Activated CD4-positive, alpha-beta T cell treated with anti-CD3 and anti-CD28 coated beads, Interleukin-2, Interleukin-4, amounts not matched to agents 100 ng/mL and 50 ng/mL, durations not matched to agents 16 hours and 8 hours (primary cell): ENCODE measurements around the gene MTSS2.
"Not testable (repeated sequence)": the region's sequence is repeated elsewhere in the genome, so short reads cannot be mapped to it uniquely, and the experiment has no call there.

Source experiments
- DNase-seq: peaks from one replicate; pipeline ENCODE4 v3.0.0-alpha.2; 2020; ENCODE audit warnings: low spot score

MTSS2 gene

DNA sequence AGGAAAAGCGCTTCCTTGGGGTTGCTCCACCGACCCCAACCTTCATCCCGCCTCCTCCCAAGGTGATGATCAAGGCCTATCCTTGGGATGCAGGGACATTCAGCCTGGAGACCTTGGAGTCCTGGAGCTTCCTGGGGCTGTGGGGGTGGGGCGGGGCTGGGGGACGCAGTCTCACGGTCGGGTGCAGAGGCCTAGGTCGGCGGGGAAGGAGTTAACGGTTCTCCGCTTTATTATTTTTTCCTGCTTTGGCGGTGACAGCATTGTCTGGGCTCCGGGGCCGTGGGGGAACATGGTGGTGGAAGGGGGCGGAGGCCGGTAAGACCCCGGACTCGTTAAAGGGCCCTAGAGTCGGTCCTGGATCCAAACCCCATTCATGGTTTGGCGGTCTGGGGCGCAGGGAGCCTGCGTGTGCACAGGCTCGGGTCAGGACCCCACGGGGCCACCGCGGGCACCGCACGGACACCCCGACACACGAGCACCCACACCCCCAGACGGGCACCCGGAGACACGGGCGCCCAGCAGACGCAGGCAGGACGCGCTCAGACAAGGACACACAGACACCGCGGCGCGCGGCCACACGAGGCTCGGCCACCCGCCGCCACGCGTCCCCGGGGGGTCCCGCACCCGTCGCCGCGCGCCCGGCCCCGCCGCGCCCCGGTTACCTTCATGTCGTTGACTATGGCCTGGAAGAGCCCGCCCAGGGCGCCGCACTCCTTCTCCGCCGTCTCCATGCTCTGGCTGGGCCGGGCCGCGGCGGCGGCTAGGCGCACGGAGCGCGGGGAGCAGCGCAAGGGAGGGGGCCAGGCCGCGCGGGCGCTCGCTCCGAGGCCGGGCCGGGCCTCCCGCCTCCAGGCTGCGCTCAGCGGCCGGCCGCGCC, 554 bp downstream of the MTSS2 start:
- DNase-seq = no peak

DNA sequence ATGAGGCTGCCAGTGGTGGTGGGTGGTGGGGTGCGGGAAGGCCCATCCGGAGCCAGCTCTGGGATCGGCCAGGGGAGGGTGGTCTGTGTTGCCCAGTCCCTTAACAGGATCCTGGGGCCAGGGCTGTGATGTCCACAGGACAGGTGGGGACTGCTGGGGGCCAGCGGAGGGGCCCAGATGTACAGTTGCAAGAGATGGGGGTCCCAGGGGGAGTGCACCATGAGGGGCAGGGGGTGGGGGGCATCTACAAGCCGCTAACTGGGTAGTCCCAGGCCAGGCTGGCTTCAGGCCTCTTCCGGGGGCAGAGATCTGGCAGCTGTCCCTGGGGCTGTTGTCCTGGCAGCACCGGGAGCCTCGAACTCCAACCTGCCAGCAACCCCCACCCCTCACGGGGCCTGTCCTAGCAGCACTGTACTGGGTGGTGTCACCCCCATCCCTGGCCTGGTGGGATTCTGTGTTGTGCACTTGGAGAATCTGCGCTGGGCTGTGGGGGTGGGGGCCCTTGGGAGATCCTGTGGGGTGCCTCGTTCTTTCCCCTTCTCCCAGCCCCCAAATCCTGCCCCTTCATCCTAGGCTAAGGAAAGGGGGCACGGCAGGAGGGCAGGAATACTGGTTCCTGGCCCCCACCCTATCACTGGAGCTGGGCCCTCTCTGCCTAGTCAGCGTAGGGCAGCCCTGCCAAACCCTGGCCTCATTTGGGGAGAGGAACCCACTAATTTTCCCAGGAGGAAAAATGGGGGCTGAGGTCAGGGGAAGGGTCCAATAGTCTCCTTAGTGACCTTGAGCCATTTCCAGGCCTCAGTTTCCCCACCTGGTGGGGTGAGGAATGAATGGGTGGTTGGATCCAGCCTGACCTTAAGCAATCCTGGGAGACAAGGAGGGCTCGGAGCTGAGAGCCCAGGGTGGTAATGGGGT, 1.4 kb downstream of the MTSS2 start:
- DNase-seq = no peak

DNA sequence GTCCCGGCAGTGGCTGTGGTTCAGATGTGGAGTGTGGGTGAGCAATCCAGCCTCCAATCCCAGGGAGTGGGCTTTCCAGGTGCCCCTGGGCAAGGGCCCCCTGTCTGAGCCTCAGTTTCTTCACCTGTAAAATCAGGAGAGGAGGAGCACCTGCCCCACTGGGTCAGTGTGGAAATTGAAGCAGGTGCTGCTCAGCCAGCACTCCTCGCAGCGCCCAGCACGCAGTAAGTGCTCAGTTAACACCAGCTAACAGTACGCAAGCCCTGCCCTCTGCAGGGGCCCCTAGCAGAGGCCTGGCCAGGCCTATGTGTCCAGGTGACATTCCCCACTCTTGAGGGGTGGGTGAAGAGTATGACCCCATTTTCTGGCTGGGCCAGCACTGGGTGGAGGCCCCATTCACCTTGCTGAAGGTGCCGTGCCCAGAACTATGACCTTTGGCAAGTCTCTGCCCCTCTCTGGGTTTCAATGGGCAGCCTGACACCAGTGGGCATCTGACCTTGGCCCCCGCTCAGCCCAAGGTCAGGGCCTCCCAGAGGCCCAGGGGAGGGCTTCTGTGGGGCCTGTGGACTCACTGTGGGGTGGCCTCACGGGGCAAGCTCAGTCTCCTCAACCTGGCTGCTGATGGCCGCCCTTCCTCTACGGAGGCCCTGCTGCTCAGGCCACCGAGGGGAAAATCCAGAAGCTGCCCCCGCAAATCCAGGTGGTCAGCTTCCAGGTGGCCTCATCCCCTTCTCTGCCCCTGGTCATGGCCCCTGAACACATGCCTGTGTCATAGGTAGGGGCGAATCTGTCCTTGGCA, 2.5 kb downstream of the MTSS2 start:
- DNase-seq = no peak

- DNase-seq = no peak
Observed at GRCh38 chr16:70682239-70683145, 3.4 kb downstream of the MTSS2 start.

GRCh38 chr16:70681382-70682238, 4.2 kb downstream of the MTSS2 start:
- DNase-seq = no peak

GRCh38 chr16:70680495-70681381, 5.1 kb downstream of the MTSS2 start:
- DNase-seq = no peak

GRCh38 chr16:70679671-70680494, 6.0 kb downstream of the MTSS2 start:
- no peak for DNase-seq

- DNase-seq = no peak
Observed at GRCh38 chr16:70678898-70679670, 6.8 kb downstream of the MTSS2 start.

DNA sequence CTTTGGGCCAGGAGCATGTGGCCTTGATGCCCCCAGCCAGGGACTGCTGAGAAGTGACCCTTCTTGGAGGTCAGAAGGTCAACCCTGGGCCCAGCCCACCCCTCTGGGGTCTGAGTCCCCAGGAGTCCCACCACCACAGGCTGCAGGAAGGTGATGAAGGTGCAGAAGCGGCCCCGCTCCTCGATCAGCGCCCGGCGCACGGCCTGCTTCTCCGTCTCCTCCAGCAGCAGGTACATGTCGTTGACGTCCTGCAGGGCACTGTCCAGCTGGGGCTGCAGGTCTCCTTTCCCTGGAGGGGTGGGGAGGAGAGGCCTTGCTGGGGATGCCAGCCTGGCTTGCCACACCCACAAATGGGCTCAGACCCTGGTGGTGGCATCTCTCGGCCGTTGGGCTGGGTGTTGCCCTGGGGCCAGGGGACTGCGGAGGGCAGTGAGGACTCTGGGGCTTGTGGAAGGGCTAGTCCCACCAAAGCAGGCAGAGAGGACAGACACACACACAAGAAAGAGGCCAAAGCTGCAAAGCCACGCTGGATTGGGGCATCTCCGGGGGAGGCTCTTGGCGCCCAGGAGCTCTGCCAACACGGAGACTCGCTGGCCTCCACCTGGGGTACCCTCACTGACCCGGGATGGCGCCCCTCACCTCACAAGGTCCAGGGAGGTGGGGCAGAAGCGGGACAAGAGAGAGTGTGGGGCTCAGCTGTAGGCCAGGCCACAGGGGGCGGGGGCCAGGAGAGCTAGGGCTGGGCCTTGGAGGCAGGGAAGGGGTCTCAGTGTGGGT, 7.5 kb downstream of the MTSS2 start:
- DNase-seq = no peak

DNA sequence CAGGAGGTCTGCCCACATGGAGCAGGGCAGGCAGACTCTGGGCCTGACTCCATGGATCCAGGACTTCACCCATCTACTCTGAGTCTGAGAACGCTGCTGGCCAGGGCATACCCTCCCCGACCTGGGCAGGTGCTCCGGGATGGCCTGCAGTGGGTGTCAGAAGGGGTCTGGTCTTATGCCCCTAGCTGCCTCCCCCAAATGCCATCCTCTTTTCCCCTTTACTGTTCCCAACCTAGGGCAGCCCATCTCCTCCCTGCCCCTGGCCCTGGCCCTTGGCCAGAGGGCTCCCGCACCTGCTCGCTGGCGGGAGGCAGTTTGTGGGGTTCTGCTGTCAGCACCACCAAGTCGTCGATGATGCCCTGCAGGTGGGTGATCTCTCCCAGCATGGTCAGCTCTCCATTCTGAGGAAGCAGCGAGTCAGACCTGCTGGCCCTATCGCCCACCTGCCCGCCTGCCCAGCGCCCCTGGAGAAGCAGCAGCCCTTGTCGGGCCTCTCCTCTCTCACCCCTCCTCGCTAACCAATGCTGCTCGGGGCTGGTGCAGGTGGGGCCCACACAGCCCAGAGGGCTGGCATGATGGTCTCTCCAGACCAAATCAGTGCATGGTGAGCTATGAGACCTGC, 8.2 kb downstream of the MTSS2 start:
- DNase-seq = no peak

DNA sequence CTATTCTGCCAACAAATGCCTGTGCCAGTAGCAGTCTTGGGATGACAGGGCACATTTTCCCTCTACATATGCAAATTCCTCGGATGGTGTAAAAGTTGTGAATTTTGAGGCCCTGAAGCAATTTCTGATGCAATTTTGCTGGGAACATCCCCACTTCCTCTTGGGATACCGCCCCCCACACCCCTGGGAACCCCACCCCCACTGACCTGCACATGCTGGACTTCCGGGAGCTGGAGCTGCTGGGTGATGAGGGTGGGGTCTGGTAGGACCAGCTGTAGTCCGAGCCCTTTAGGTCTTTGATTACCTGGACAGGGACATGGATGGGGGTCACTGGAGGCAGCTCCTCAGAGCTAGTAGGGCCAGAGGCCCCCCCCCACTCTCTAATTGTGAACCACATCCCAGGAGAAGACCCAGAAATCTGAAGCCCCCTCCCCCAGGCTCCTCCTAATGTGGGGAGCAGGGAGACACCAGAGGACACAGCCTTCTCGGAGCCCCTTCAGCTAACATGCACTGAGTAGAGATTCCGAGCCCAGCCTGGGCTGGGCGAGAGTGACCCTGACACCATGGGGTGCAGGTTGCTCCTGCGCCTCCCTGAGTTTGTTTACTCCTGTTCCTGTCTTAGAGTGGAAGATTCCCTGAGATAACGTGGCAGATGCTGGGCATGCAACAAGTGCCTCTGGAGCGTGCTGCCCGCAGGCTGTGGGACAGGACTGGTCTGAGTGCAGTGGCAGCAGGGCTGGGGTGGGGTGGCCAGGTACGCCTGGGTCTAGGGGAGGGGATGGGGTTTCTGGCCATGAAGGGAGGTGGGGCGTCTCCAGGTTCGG, 9.0 kb downstream of the MTSS2 start:
- DNase-seq = no peak

DNA sequence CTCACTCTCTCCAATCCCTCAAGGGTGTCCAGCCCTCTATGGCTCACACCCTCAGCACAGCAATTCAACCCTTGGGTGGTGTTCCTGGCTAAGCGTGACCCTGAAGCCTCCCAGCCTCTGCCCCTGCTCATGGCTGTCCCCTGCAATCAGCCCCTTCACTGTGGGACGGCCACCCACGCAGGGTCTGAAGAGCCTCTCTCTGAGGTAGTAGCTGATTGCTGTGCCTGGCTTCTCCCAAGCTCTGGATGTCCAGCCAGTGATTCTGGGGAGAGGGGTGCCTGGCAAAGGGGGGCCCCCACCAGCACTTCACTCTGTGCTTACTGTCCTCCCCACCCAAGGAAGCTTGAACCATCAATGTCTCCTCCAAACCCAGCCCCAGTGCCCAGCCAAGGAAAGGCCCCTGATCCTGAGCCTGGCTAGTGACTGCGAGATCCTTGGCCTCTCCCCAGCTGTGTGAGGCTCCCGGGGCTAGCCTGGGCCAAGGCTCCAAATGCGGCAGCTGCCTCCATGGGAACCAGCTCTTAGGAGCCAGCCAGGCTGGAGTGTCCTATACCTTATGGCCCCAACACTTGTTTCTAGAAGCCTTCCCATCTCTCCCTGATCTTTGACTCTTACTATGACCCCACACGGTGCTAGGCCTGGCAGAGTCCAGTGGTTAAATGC, 9.9 kb downstream of the MTSS2 start:
- DNase-seq = no peak

GRCh38 chr16:70674221-70675014, 11.4 kb downstream of the MTSS2 start:
- no peak for DNase-seq

GRCh38 chr16:70670938-70671337, 14.9 kb downstream of the MTSS2 start:
- DNase-seq = not testable (repeated sequence)
